Sigmoid colon (tissue), 7 donors: ENCODE results near the gene BCAS3. TPM values are rescaled to one million over a fixed set of nuclear protein-coding genes. Genes with fewer than 3 reads are reported as not detected.

Experiments used
- DNase-seq: peaks from one replicate; pipeline ENCODE4 v3.0.0-alpha.2; 2019
- H3K27ac ChIP-seq, 4 donors: fragments of 200-600 bp; sonication (generic); one replicate each; pipeline ENCODE4 v1.5.1; 2016 to 2019; ENCODE audit warnings: mild to moderate bottlenecking in 1 of 4
- H3K27me3 ChIP-seq, 3 donors: fragments of 200-600 bp; sonication (generic); one replicate each; pipeline ENCODE4 v1.5.1; 2019; ENCODE audit warnings: mild to moderate bottlenecking in 1 of 3
- H3K36me3 ChIP-seq, 4 donors: fragments of 200-600 bp; sonication (generic); one replicate each; pipeline ENCODE4 v1.5.1; 2016 to 2019
- H3K4me1 ChIP-seq, 4 donors: fragments of 200-600 bp; sonication (generic); one replicate each; pipeline ENCODE4 v1.5.1; 2017 to 2019
- H3K4me3 ChIP-seq, 4 donors: fragments of 200-600 bp; sonication (generic); one replicate each; pipeline ENCODE4 v1.5.1; 2017 to 2019; ENCODE audit warnings: mild to moderate bottlenecking in 2 of 4, moderate library complexity in 1 of 4
- H3K9me3 ChIP-seq, 4 donors: fragments of 200-600 bp in 3 of 4; sonication (generic) in 3 of 4; one replicate each; pipeline versions ENCODE4 v1.5.1 to v1.6.1; 2013 to 2019
- CTCF ChIP-seq, 4 experiments: fragments of 450-650 bp in 3 of 4; fragments of 200-600 bp in 1 of 4; IDR thresholded peaks; one replicate each; pipeline ENCODE4 v1.5.1; 2016 to 2019; ENCODE audit warnings: antibody characterized with exemption in 4 of 4, mild to moderate bottlenecking in 3 of 4, moderate library complexity in 2 of 4
- EP300 ChIP-seq, 4 donors: sonication (generic); formaldehyde crosslinking; IDR thresholded peaks; one replicate each; pipeline ENCODE4 v1.6.1; 2017; ENCODE audit warnings: antibody characterized with exemption in 4 of 4
- POLR2A ChIP-seq, 2 donors: fragments of 450-650 bp; IDR thresholded peaks; one replicate each; pipeline ENCODE4 v1.6.1; 2016; ENCODE audit warnings: antibody characterized with exemption in 2 of 2, mild to moderate bottlenecking in 2 of 2, moderate library complexity in 2 of 2
- POLR2AphosphoS5 ChIP-seq, 4 donors: sonication (generic); formaldehyde crosslinking; IDR thresholded peaks; one replicate each; pipeline ENCODE4 v1.6.1; 2017; ENCODE audit warnings: antibody characterized with exemption in 4 of 4
- WGBS, 2 donors: extraction: QIAGEN DNeasy Blood & Tissue Kit; methylation state at CpG; one replicate each; pipeline ENCODE4 v1.1.7; 2013; 5-methylcytosine and 5-hydroxymethylcytosine counted together
- intact Hi-C: fragments of 100-400 bp; cut with DNase I; formaldehyde crosslinking; loops from one replicate; pipeline ENCODE4 v1.15.1; 2023
- polyA plus RNA-seq, 3 donors: library from polyadenylated mRNA; stranded (reverse); fragments of 200-250 nt; gene quantifications; one replicate each; pipeline ENCODE4 v1.2.3, GENCODE V29; 2013
- total RNA-seq, 4 donors: library from RNA; depleted of rRNA; stranded (reverse); fragments of >200 nt; gene quantifications; one replicate each; pipeline ENCODE4 v1.1.0, GENCODE V29; 2016
- donor health status: healthy with polysubstance abuse.
- donor health status: Bipolar disorder and iron deficiency.
- donor health status: healthy.

BCAS3 gene
- total and polyA plus RNA-seq, 7 donors: 6.3 to 38.5 (median 28.5) TPM

- H3K4me1 ChIP-seq: no peaks in the 10 kb centered on the region
- H3K4me3 ChIP-seq: no peak overlapping the region
- H3K36me3 ChIP-seq: no peaks in the 10 kb centered on the region
- TF ChIP-seq POLR2A (IDR thresholded peaks at IDR 0.05) (no peak), POLR2AphosphoS5 (IDR thresholded peaks at IDR 0.05) (no peak), CTCF (IDR thresholded peaks at IDR 0.05) (no peak), EP300 (IDR thresholded peaks at IDR 0.05) (no peak)
- intact Hi-C loops: no loop called here
- H3K9me3 ChIP-seq: no peaks in the 10 kb centered on the region
- no peak for DNase-seq
- WGBS, 2 donors: 82 to 84% methylated on average over 1 of the region's 1 CpG
- H3K27me3 ChIP-seq: no peaks in the 10 kb centered on the region
- no peak overlapping the region for H3K27ac ChIP-seq
These were observed 269.4 kb downstream of the BCAS3 start for GRCh38 chr17:60947100-60947499.

- Histone ChIP-seq H3K4me3 (no peak overlapping the region), H3K36me3 (no peaks in the 10 kb centered on the region), H3K27ac (no peak overlapping the region), H3K27me3 (no peaks in the 10 kb centered on the region), H3K4me1 (no peaks in the 10 kb centered on the region), H3K9me3 (no peaks in the 10 kb centered on the region)
- TF ChIP-seq CTCF (IDR thresholded peaks at IDR 0.05) (no peak), POLR2A (IDR thresholded peaks at IDR 0.05) (no peak), POLR2AphosphoS5 (IDR thresholded peaks at IDR 0.05) (no peak), EP300 (IDR thresholded peaks at IDR 0.05) (no peak)
- intact Hi-C loops: no loop called here
- no peak for DNase-seq
- WGBS, 2 donors: 97 to 98% methylated on average over 3 of the region's 3 CpGs
These were observed 269.9 kb downstream of the BCAS3 start for GRCh38 chr17:60947543-60947942.

GRCh38 chr17:60952747-60953146 lies 275.1 kb downstream of the BCAS3 start:
- Histone ChIP-seq H3K36me3 (no peaks in the 10 kb centered on the region), H3K27me3 (no peaks in the 10 kb centered on the region), H3K27ac (no peak overlapping the region), H3K4me3 (no peak overlapping the region), H3K4me1 (no peaks in the 10 kb centered on the region), H3K9me3 (peaks cover 0 to 4% (median 0%) of the 10 kb centered on the region in 4 donors)
- intact Hi-C loops: no loop called here
- DNase-seq: no peak
- no peak for TF ChIP-seq EP300 (IDR thresholded peaks at IDR 0.05)
- TF ChIP-seq CTCF (IDR thresholded peaks at IDR 0.05): no peak
- TF ChIP-seq POLR2A (IDR thresholded peaks at IDR 0.05): no peak
- no peak for TF ChIP-seq POLR2AphosphoS5 (IDR thresholded peaks at IDR 0.05)
- WGBS, 2 donors: 95 to 97% methylated on average over 3 of the region's 3 CpGs

- Histone ChIP-seq H3K9me3 (peaks cover 0 to 3% (median 0%) of the 10 kb centered on the region in 4 donors), H3K4me3 (no peak overlapping the region), H3K27ac (no peak overlapping the region), H3K27me3 (no peaks in the 10 kb centered on the region), H3K36me3 (peaks cover 0 to 5% (median 0%) of the 10 kb centered on the region in 4 donors), H3K4me1 (no peaks in the 10 kb centered on the region)
- TF ChIP-seq EP300 (IDR thresholded peaks at IDR 0.05): no peak
- no peak for TF ChIP-seq POLR2AphosphoS5 (IDR thresholded peaks at IDR 0.05)
- TF ChIP-seq CTCF (IDR thresholded peaks at IDR 0.05): no peak
- TF ChIP-seq POLR2A (IDR thresholded peaks at IDR 0.05): no peak
- DNase-seq: no peak
- intact Hi-C loops: no loop called here
- WGBS, 2 donors: 91 to 94% methylated on average over 2 of the region's 2 CpGs
These were observed 281.4 kb downstream of the BCAS3 start for GRCh38 chr17:60959011-60959410.

GRCh38 chr17:60959696-60960095 lies 282.0 kb downstream of the BCAS3 start:
- Histone ChIP-seq H3K27ac (no peak overlapping the region), H3K4me1 (no peaks in the 10 kb centered on the region), H3K27me3 (no peaks in the 10 kb centered on the region), H3K4me3 (no peak overlapping the region), H3K9me3 (peaks cover 0 to 3% (median 0%) of the 10 kb centered on the region in 4 donors), H3K36me3 (peaks cover 0 to 5% (median 0%) of the 10 kb centered on the region in 4 donors)
- TF ChIP-seq CTCF (IDR thresholded peaks at IDR 0.05): no peak
- no peak for TF ChIP-seq EP300 (IDR thresholded peaks at IDR 0.05)
- no peak for TF ChIP-seq POLR2AphosphoS5 (IDR thresholded peaks at IDR 0.05)
- no peak for TF ChIP-seq POLR2A (IDR thresholded peaks at IDR 0.05)
- DNase-seq: no peak
- intact Hi-C loops: no loop called here
